ENCODE results near the gene FAM210A. TPM values are rescaled to one million over a fixed set of nuclear protein-coding genes. Genes with fewer than 3 reads are reported as not detected.

FAM210A gene
- total RNA-seq, 2 experiments from 2014 or later = 24.9 to 29.4 TPM

DNA sequence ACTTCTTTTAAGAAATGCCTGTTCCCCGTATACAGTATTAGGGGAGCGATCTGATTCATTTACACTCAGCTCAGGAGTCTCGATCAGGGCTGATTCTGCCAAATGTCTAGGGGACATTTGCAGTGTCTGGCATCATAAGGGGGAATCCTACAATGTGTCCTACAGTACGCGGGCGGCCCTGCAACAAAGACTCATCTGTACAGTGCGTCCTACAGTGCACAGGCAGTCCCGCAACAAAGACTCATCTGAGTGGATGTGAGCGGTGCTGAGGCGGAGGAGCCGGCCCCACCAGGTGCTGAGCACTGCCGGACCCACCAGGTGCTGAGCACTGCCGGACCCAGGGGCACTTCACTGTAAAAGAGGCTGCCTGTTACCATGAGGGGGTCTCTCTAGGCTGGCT is 102.5 kb downstream of the FAM210A start:
- ChIA-PET POLR2A (no interaction called here), CTCF (interaction anchor here (1.0 kb wide), 1 partner anchor 407 kb away, joined by 3 read pairs; no protein-coding TSS in a partner anchor)
- H3K4me3 Mint-ChIP-seq = no peak overlapping the region
- peaks cover 2% of the 10 kb centered on the region for H3K36me3 Mint-ChIP-seq
- H3K9me3 Mint-ChIP-seq = no peaks in the 10 kb centered on the region
- no peak overlapping the region for H3K27ac Mint-ChIP-seq
- no peaks in the 10 kb centered on the region for H3K27me3 Mint-ChIP-seq
- intact Hi-C loops (cut with micrococcal nuclease) = no loop called here
- DNase-seq = no peak
- H3K4me1 Mint-ChIP-seq (ENCODE audit: low read depth) = peaks cover 3% of the 10 kb centered on the region

DNA sequence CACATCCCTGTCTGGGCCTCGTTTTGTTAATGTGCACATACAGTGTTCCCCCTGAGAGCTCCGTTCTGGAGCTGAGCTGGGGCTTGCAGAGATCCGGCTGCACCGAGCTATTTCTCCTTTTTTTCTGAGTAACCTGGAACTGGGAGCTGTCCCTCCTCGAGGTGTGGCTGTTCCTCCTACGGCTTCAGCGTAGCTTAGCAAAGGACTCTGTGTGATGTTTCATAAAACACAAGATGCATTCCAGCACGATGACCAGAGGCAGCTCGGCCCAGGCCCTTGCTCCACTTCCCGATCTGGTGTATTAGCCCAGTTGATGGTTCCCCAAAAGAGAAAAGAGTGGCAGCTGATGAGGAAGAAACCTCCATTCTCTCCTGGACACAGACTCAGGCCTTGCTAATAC is 103.0 kb downstream of the FAM210A start:
- CTCF ChIA-PET = interaction anchor here (1.0 kb wide), 1 partner anchor 407 kb away, joined by 3 read pairs; no protein-coding TSS in a partner anchor
- POLR2A ChIA-PET = no interaction called here

DNA sequence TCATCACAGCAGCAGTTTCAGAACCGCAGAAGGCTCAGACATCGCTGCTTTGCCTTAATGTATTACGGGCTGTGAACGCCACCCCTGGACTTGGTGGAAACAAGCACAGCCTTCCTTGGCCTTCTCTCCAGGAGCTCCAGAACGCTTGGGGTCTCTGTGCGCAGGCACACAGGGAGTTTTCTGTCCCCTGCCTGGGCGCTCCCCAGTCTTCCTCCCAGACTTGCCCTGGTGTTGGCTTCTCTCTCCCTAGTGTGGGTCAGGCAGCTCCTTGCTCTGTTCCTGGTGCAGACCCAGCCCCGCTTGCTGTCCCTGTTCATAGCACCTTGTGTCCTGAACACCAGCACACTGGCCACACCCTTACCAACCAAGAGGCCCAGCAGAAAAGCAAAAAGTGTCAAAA is 103.6 kb downstream of the FAM210A start:
- no peak for DNase-seq
- CTCF ChIA-PET = no interaction called here
- Mint-ChIP-seq H3K4me3 (no peak overlapping the region), H3K4me1 (ENCODE audit: low read depth) (peaks cover 10% of the 10 kb centered on the region), H3K27ac (no peak overlapping the region), H3K27me3 (no peaks in the 10 kb centered on the region), H3K9me3 (no peaks in the 10 kb centered on the region), H3K36me3 (peaks cover 2% of the 10 kb centered on the region)
- intact Hi-C loops (cut with micrococcal nuclease) = no loop called here
- POLR2A ChIA-PET = no interaction called here

More for the DNA sequence above, 103.0 kb downstream of the FAM210A start:
- no peaks in the 10 kb centered on the region for H3K9me3 Mint-ChIP-seq
- no peaks in the 10 kb centered on the region for H3K27me3 Mint-ChIP-seq
- peaks cover 5% of the 10 kb centered on the region for H3K4me1 Mint-ChIP-seq (ENCODE audit: low read depth)
- no peak overlapping the region for H3K4me3 Mint-ChIP-seq
- peaks cover 2% of the 10 kb centered on the region for H3K36me3 Mint-ChIP-seq
- intact Hi-C loops (cut with micrococcal nuclease) = no loop called here
- no peak for DNase-seq
- H3K27ac Mint-ChIP-seq = no peak overlapping the region

DNA sequence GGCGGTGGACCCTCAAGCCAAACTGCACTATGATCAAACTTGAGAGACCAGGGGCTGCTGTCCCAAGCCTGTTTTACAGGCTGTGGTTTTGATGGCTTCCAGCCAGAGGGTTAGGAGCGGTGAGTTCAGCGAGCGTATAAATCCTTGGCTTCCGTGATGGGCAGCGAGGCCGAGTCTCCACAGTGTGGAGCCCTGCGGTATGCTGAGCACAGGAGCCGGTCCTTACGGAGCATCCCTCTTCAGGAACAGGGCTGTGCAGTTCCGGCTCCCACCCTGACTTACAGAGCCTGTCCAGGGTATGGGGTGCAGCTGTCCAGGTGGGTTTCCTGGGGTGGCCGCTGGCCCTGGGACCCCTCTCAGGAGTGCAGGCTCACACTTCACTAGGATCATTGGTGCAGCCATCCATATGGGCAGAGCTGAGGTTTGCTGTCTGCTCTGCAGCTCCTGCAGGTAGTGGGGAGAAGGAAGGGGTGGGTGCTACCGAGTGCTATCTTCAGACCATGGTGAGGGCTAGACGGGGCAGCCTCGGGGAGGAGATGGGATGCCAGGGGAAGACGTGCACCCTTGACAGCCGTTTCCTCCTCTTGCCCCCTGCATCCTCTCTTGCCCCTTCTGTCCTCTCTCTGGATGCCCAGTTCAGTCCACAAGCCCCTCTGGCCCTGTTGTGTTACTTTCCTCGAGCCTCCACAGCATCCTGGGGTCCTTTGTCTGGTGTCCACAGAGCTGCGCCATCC is 104.3 kb downstream of the FAM210A start:
- no peak for DNase-seq
- H3K27me3 Mint-ChIP-seq = no peaks in the 10 kb centered on the region
- CTCF ChIA-PET = interaction anchor here (0.7 kb wide), 1 partner anchor 64 kb away, joined by 3 read pairs; no protein-coding TSS in a partner anchor
- intact Hi-C loops (cut with micrococcal nuclease) = no loop called here
- POLR2A ChIA-PET = no interaction called here
- peaks cover 17% of the 10 kb centered on the region for H3K4me1 Mint-ChIP-seq (ENCODE audit: low read depth)
- no peak overlapping the region for H3K4me3 Mint-ChIP-seq
- no peak overlapping the region for H3K27ac Mint-ChIP-seq
- no peaks in the 10 kb centered on the region for H3K9me3 Mint-ChIP-seq
- H3K36me3 Mint-ChIP-seq = peaks cover 2% of the 10 kb centered on the region

DNA sequence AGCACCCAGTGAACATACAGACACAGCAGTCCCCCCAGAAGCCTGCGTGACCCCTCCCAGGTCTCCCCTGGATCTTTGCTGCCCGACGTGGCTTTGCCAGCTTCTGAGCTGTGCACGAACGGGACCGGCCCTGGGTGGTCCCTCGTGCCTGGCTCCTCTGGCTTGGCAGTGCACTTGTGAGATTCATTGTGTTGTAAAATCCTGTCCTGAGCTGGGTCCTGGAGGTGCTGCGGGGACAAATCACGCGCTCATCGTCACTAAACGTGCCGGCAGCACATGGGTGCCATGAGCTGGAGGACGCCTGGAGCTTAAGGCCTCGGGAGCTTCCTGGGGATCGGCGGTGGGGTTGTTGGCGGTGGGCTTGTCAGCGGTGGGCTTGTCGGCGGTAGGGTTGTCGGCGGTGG is 104.9 kb downstream of the FAM210A start:
- POLR2A ChIA-PET = interaction anchor here (1.1 kb wide), 1 partner anchor 63 kb away, joined by 3 read pairs; no protein-coding TSS in a partner anchor
- peaks cover 2% of the 10 kb centered on the region for H3K36me3 Mint-ChIP-seq
- CTCF ChIA-PET = interaction anchor here (0.7 kb wide), 1 partner anchor 63 kb away, joined by 3 read pairs; no protein-coding TSS in a partner anchor
- no peaks in the 10 kb centered on the region for H3K9me3 Mint-ChIP-seq
- no peaks in the 10 kb centered on the region for H3K27me3 Mint-ChIP-seq
- H3K4me1 Mint-ChIP-seq (ENCODE audit: low read depth) = peaks cover 23% of the 10 kb centered on the region
- intact Hi-C loops (cut with micrococcal nuclease) = no loop called here
- no peak for DNase-seq
- no peak overlapping the region for H3K27ac Mint-ChIP-seq
- H3K4me3 Mint-ChIP-seq = no peak overlapping the region

DNA sequence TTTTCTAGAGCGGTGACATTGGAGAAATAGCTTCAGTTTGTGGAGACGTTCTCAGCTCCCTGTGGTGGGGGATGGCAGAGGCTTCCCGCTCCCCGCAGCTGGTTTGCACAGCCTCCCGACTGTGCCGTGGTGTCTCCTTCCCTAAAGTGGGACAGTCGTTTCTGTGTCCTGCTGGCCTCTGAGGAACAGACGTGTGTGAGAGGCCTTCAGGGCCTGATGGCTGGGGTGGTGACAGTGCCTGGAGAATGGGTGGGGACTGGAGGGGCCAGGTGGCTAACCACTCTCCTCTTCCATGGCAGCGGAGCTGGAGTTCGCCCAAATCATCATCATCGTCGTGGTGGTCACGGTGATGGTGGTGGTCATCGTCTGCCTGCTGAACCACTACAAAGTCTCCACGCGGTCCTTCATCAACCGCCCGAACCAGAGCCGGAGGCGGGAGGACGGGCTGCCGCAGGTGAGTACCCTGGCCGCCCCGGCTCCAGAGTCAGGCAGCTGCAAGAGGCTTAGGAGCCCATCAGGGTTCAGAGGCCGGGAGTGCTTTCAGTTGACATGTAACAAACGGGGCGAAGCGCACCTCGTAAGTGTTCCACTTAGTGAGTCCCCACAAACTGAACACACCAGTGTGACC is 105.4 kb downstream of the FAM210A start:
- H3K27ac Mint-ChIP-seq = no peak overlapping the region
- peaks cover 2% of the 10 kb centered on the region for H3K36me3 Mint-ChIP-seq
- H3K27me3 Mint-ChIP-seq = no peaks in the 10 kb centered on the region
- H3K4me3 Mint-ChIP-seq = no peak overlapping the region
- H3K9me3 Mint-ChIP-seq = no peaks in the 10 kb centered on the region
- H3K4me1 Mint-ChIP-seq (ENCODE audit: low read depth) = peaks cover 25% of the 10 kb centered on the region
- intact Hi-C loops (cut with micrococcal nuclease) = no loop called here
- DNase-seq = no peak
- ChIA-PET CTCF (no interaction called here), POLR2A (interaction anchor here (1.1 kb wide), 1 partner anchor 63 kb away, joined by 3 read pairs; no protein-coding TSS in a partner anchor)

DNA sequence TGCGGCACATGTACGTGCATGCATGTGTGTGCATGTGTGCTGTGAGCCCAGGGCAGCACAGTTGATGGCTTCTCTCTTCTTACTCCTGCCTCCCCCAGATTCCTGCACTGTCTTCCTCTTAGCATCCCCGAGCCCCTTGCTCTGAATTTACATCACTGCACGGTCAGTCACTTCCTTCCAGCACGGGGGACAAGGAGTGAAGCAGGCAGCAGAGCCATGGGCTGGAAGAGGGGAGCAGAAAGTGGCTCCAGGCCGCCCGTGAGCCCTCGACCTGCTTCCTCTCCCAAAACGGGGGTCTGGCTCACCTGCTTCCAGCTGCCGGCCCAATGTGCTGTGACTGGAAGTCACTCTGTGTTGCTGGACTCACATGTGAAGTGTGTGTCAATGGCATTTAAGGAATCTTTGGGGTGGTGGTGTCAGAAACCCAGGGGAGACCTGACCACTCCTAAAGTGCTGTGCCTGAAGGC is 106.1 kb downstream of the FAM210A start:
- ChIA-PET POLR2A (interaction anchor here (1.1 kb wide), 1 partner anchor 62 kb away, joined by 3 read pairs; no protein-coding TSS in a partner anchor), CTCF (no interaction called here)
- no peak overlapping the region for H3K4me3 Mint-ChIP-seq
- H3K27me3 Mint-ChIP-seq = no peaks in the 10 kb centered on the region
- no peak for DNase-seq
- H3K9me3 Mint-ChIP-seq = no peaks in the 10 kb centered on the region
- H3K36me3 Mint-ChIP-seq = peaks cover 2% of the 10 kb centered on the region
- peaks cover 32% of the 10 kb centered on the region for H3K4me1 Mint-ChIP-seq (ENCODE audit: low read depth)
- intact Hi-C loops (cut with micrococcal nuclease) = no loop called here
- no peak overlapping the region for H3K27ac Mint-ChIP-seq

DNA sequence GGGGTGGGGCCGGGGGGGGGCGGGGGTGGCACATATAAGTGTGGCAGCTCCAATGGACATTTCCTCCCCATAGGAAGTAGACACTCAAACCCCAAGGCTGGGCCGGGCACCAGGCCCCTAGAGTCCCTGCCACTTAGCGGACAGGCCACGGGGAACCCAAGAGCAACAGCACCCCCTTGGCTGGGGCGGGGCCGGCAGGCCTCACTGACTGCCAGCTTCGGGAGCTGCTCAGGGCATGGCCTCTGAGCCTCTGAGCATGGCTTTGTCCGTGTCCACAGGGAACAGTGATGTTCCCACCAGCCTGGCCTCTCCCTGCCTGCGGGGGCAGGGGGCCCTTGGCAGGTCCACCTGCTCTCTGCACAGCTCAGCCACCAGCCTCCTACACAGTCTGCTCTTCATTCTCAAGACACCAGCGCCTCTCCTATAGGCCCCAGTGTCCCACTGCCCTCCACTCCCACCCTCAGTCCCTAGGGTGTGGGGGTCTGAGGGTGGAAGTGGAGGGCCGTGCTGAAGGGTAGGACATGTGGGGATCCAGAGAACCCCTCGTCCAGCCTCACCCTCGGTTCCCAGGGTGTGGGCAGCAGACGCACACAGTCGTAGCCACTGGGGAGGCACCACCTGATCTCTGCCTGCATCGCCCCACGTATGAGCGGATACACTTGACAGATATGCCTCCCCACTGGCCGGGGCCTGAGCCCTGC is 106.7 kb downstream of the FAM210A start:
- no peak overlapping the region for H3K4me3 Mint-ChIP-seq
- CTCF ChIA-PET = no interaction called here
- H3K27me3 Mint-ChIP-seq = no peaks in the 10 kb centered on the region
- no peak for DNase-seq
- H3K27ac Mint-ChIP-seq = no peak overlapping the region
- intact Hi-C loops (cut with micrococcal nuclease) = loop anchor here (5.0 kb wide), 1 partner anchor 327 kb away; no protein-coding TSS in a partner anchor
- no peaks in the 10 kb centered on the region for H3K9me3 Mint-ChIP-seq
- peaks cover 37% of the 10 kb centered on the region for H3K4me1 Mint-ChIP-seq (ENCODE audit: low read depth)
- H3K36me3 Mint-ChIP-seq = peaks cover 2% of the 10 kb centered on the region
- POLR2A ChIA-PET = no interaction called here

DNA sequence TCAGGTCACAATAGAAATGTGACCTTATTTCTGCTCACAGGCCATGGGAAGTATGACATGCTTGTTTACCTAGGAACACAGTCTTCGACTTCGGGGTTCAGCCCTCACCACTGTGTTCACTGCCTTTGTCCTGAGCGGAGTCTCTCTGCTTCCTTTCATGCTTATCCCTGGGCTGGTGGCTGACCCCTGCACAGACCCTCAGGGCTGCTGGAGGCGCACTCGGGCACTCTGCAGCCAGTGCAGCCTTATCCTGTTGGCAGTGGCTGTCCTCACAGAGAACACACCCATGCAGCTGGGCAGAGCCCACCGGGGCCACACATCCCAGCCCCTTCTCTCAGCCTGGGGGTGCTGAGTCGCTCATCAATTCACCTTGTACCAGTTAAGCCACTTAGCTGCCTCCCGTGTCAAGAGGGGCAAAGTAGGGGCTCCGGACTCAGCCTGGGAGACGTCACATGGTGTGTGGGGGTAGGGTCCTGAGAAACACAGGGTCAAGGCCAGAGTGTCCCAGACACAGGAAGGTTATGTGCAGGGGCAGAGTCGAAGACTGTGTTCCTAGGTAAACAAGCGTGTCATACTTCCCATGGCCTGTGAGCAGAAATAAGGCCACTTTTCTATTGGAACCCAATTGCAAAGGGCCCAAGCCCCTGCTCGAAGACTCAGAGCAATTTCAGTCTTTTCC is 107.5 kb downstream of the FAM210A start:
- no peak overlapping the region for H3K4me3 Mint-ChIP-seq
- H3K9me3 Mint-ChIP-seq = no peaks in the 10 kb centered on the region
- no peaks in the 10 kb centered on the region for H3K27me3 Mint-ChIP-seq
- CTCF ChIA-PET = no interaction called here
- peaks cover 2% of the 10 kb centered on the region for H3K36me3 Mint-ChIP-seq
- DNase-seq = no peak
- POLR2A ChIA-PET = no interaction called here
- H3K4me1 Mint-ChIP-seq (ENCODE audit: low read depth) = peaks cover 44% of the 10 kb centered on the region
- H3K27ac Mint-ChIP-seq = no peak overlapping the region
- intact Hi-C loops (cut with micrococcal nuclease) = loop anchor here (5.0 kb wide), 1 partner anchor 327 kb away; no protein-coding TSS in a partner anchor

DNA sequence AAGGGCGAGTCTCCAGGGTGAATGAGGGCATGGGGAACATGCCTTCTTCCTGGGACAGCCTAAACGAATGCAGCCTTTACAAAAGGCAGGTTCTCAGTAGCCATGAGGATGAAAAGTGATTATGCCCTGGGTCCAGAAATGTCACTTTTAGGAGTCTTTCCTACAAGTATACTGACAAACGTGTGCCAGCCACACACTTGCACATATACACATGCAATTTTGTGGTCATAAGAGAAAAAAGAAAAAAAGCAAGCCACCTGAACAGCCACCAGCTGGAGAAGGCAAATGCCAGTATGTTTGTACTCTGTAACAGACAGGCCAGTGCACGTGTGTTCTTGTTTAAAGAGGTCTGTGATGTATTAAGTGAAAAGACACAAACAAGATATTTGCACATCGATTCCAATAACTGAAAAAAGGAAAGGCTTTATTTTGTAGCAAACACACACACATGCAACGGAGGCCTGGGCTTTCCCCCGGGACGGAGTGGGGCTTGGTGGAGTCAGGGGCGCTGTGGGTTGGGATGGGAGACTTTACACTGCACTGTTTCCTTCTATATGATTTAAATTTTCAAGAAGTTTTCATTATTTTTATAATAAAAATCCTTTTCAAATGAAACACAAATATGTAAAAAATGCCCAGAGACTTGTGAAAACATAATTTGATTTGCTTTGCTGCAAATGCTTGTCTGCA is 108.4 kb downstream of the FAM210A start:
- peaks cover 4% of the 10 kb centered on the region for H3K36me3 Mint-ChIP-seq
- no peak overlapping the region for H3K4me3 Mint-ChIP-seq
- CTCF ChIA-PET = no interaction called here
- no peak overlapping the region for H3K27ac Mint-ChIP-seq
- H3K4me1 Mint-ChIP-seq (ENCODE audit: low read depth) = peaks cover 53% of the 10 kb centered on the region
- intact Hi-C loops (cut with micrococcal nuclease) = loop anchor here (2.0 to 5.0 kb wide), 2 partner anchors 241 to 326 kb away; no protein-coding TSS in a partner anchor
- POLR2A ChIA-PET = no interaction called here
- DNase-seq = no peak
- no peaks in the 10 kb centered on the region for H3K27me3 Mint-ChIP-seq
- H3K9me3 Mint-ChIP-seq = no peaks in the 10 kb centered on the region

DNA sequence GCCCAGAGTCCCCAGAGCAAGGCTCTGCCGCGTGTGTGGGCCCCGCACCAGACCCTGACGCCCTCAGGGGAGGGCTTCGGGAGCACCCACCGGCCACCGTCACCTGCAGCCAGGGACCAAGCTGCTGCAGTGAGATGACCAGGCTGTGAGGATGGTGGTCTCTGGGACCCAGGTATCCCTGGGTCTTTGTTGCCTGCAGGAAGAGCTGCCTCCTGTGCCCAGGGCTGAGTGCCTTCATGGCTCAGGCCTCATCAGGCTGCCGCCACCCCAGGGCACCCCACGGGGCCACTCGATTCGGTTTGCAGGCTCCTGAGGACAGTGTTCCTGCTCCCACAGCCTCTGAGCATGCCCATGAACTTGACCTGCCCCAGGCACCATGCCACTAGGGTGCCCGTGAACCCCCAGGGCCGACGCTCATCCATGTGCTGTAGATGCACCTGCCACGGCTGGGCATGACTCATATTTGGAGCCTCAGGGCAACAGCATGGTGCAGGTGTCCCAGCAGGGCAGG is 109.8 kb downstream of the FAM210A start:
- Mint-ChIP-seq H3K27ac (peak overlapping the region; percentile 92), H3K36me3 (peaks cover 5% of the 10 kb centered on the region), H3K9me3 (no peaks in the 10 kb centered on the region), H3K4me3 (no peak overlapping the region), H3K4me1 (ENCODE audit: low read depth) (peaks cover 67% of the 10 kb centered on the region), H3K27me3 (no peaks in the 10 kb centered on the region)
- ChIA-PET CTCF (interaction anchor here (9.5 kb wide), 1 partner anchor 58 kb away, joined by 86 read pairs; no protein-coding TSS in a partner anchor), POLR2A (interaction anchor here (1.0 kb wide), 1 partner anchor 11 kb away, joined by 3 read pairs; no protein-coding TSS in a partner anchor)
- DNase-seq = peak; percentile 31
- intact Hi-C loops (cut with micrococcal nuclease) = loop anchor here (2.0 to 5.0 kb wide), 2 partner anchors 240 to 324 kb away; no protein-coding TSS in a partner anchor
